Psoas muscle (tissue), 8 donors: Measurements from ENCODE around the gene ABCA2. TPM values are rescaled to one million over a fixed set of nuclear protein-coding genes. Genes with fewer than 3 reads are reported as not detected.

Experiments used
- ATAC-seq, 4 donors: fragments of 200-7000 bp; cut with Tn5 transposase; one replicate each; pipeline ENCODE4 v1.9.1; 2020; ENCODE audit warnings: moderate library complexity in 3 of 4, mild to moderate bottlenecking in 2 of 4
- DNase-seq, 2 donors: peaks; one replicate each; pipeline ENCODE4 v3.0.0-alpha.2; 2020
- H3K27ac ChIP-seq: fragments of 200-600 bp; one replicate; pipeline ENCODE4 v1.8.0; 2022
- H3K27me3 ChIP-seq, 3 donors: fragments of 200-600 bp in 1 of 3; one replicate each; pipeline versions ENCODE4 v1.6.1 to v1.8.0; 2013 to 2022; ENCODE audit warnings: low read length in 2 of 3, mild to moderate bottlenecking in 2 of 3, moderate library complexity in 1 of 3; ENCODE audit not compliant: insufficient read depth in 3 of 3
- H3K36me3 ChIP-seq, 2 donors: fragments of 200-600 bp in 1 of 2; one replicate each; pipeline versions ENCODE4 v1.6.1 to v1.8.0; 2013 to 2022; ENCODE audit warnings: low read depth in 1 of 2, mild to moderate bottlenecking in 1 of 2, moderate library complexity in 1 of 2; ENCODE audit not compliant: insufficient read depth in 1 of 2
- H3K4me1 ChIP-seq: fragments of 200-600 bp; one replicate; pipeline ENCODE4 v1.8.0; 2022
- H3K4me3 ChIP-seq: fragments of 200-600 bp; one replicate; pipeline ENCODE4 v1.8.0; 2022; ENCODE audit warnings: mild to moderate bottlenecking
- H3K9me3 ChIP-seq: fragments of 200-600 bp; one replicate; pipeline ENCODE4 v1.8.0; 2022
- WGBS, 3 donors: extraction: QIAGEN DNeasy Blood & Tissue Kit; methylation state at CpG; one replicate each; pipeline versions ENCODE4 v1.1.6 to v1.1.7; 2013; 5-methylcytosine and 5-hydroxymethylcytosine counted together
- intact Hi-C, 2 donors: fragments of 100-400 bp; cut with DNase I; formaldehyde crosslinking; loops; one replicate each; pipeline versions ENCODE4 v1.11.0 to v1.14.2; 2022
- polyA plus RNA-seq, 3 donors: library from polyadenylated mRNA; stranded (reverse); fragments of 200-250 nt; gene quantifications; one replicate each; pipeline ENCODE4 v1.2.3, GENCODE V29; 2013
- total RNA-seq, 4 donors: library from RNA; stranded (reverse); fragmentation: NEBNext Ultra II Directional in 2 of 4; extraction: Animal tissue kit (Norgen Biotek cat#: 25700) in 2 of 4; gene quantifications; one replicate each; pipeline versions ENCODE4 v1.2.1 to v1.2.4, GENCODE V29; 2021 to 2023
- TF ChIP-seq, protein P1 (sequence below): fragments of 200-600 bp; IDR thresholded peaks from one replicate; pipeline ENCODE4 v1.8.0; 2022; ENCODE audit warnings: antibody characterized with exemption
- donor health status: healthy with polysubstance abuse.
- donor health status: DM: no; HTN: no; CAD: no; lungs with moderate emphysema.
- donor health status: Bipolar disorder and iron deficiency.
- donor health status: healthy.
- donor health status: DM: yes; HTN: yes; CAD: no.
- donor health status: DM: no; HTN: no; CAD: no.
- donor health status: DM: no; HTN: no; CAD: no.
- donor health status: DM: yes; HTN: yes; CAD: no.

ABCA2 gene
- total and polyA plus RNA-seq, 7 donors = 6.9 to 23.5 (median 12.2) TPM

DNA sequence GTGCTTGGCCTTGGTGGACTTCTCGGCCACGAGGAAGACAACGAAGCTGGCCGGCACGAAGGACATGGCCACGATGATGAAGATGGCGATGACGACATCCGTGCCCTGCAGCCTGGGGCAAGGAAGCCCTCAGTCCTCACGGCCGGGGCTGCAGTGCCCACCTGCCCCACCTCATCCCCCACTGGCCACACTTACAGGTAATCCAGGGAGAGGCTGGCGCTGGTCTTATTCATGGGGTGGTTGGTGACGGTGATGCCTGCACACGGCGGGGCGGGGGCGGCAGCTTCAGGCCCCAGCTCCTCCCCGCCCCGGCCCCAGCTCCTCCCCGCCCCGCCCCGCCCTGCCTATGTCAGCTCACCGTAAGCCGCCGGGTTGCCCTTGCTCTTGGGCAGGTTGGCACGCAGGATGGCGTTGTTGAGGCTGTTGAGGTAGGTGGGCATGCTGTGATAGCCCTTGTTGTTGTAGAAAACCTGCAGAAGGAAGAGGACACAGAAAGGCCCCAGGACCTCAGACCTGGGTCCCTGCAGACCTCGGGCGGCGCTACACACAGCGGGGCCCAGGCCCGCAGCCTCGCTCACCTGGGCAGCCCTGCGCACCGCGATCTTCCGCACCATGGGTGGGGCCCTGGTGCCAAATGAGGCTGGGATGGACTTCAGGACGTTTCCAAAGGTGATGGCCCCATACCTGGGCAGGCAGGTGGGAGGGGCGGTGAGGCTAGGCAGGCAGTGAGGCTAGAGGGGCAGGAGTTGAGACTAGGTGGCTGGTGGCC lies 15.9 kb downstream of the ABCA2 start:
- 90 to 93% (median 92%) methylated on average over 29 to 39 of the region's 39 CpGs for WGBS, 3 donors
- Histone ChIP-seq H3K27me3 (no peaks in the 10 kb centered on the region), H3K9me3 (no peaks in the 10 kb centered on the region), H3K27ac (no peak overlapping the region), H3K36me3 (peaks cover 0 to 65% of the 10 kb centered on the region in 2 donors), H3K4me3 (no peak overlapping the region), H3K4me1 (no peaks in the 10 kb centered on the region)
- intact Hi-C loops = no loop called here
- DNase-seq = no peak
- TF ChIP-seq, protein P1, sequence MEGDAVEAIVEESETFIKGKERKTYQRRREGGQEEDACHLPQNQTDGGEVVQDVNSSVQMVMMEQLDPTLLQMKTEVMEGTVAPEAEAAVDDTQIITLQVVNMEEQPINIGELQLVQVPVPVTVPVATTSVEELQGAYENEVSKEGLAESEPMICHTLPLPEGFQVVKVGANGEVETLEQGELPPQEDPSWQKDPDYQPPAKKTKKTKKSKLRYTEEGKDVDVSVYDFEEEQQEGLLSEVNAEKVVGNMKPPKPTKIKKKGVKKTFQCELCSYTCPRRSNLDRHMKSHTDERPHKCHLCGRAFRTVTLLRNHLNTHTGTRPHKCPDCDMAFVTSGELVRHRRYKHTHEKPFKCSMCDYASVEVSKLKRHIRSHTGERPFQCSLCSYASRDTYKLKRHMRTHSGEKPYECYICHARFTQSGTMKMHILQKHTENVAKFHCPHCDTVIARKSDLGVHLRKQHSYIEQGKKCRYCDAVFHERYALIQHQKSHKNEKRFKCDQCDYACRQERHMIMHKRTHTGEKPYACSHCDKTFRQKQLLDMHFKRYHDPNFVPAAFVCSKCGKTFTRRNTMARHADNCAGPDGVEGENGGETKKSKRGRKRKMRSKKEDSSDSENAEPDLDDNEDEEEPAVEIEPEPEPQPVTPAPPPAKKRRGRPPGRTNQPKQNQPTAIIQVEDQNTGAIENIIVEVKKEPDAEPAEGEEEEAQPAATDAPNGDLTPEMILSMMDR = no peak
- no peak for ATAC-seq

DNA sequence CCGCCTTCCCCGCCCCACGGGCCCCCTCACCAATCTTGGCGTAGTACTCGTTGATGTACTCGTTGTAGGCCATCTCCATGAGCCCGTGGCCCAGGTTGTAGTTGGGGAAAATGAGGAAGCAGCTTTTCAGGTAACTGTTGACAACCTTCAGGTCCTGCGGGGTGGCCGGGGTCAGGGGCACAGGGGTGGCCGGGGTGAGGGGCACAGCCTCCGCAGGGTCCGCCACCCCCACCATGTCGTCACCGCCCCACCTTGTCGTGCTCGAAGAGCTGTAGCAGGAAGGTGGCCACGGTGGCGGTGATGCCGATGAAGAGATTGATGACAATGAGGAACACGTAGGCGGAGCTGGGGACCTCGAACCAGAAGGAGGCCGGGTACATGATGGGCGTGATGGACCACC lies 16.9 kb downstream of the ABCA2 start:
- H3K36me3 ChIP-seq = peaks cover 0 to 56% of the 10 kb centered on the region in 2 donors
- H3K27me3 ChIP-seq = no peaks in the 10 kb centered on the region
- no peaks in the 10 kb centered on the region for H3K4me1 ChIP-seq
- no peak overlapping the region for H3K27ac ChIP-seq
- 92 to 96% (median 94%) methylated on average over 24 of the region's 24 CpGs for WGBS, 3 donors
- intact Hi-C loops = no loop called here
- ATAC-seq (no peak), DNase-seq (no peak)
- no peaks in the 10 kb centered on the region for H3K9me3 ChIP-seq
- TF ChIP-seq, protein P1 = no peak
- no peak overlapping the region for H3K4me3 ChIP-seq

DNA sequence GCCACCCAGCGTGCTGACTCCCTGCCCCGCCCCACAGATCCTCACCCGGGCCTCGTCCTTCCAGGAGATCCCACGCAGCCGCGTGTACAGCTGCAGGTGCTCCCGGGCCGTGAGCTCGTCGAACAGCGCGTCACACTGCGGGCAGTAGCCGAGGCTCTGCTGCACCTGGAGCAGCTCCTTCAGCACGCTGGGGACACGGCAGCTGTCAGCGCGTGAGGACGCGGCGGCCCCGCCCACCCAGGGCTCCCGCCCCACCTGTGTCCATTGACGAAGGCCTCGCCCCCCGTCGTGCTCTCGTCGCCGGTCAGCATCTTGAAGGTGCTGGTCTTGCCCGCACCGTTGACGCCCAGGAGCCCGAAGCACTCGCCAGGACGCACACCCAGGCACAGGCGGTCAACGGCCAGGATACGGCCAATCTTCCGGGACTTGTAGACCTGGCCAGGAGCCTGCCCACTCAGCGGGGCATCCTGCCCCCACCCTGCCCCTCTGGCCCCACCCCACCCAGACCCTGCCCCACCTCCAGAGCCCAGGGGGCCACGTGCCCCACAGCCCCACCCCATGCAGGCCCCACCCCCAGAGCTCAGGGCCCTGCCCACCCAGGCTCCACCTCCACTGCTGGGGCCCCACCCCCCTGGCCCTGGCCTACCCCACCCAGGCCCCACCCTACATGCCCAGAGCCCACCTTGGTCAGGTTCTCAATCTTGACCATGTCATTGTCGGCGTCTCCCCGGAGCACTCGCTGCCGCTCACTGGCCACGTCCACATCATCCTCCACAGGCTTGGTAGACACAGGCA lies 17.9 kb downstream of the ABCA2 start:
- H3K4me1 ChIP-seq = no peaks in the 10 kb centered on the region
- ATAC-seq = no peak
- H3K9me3 ChIP-seq = no peaks in the 10 kb centered on the region
- WGBS, 3 donors = 93 to 95% (median 94%) methylated on average over 47 to 49 of the region's 49 CpGs
- H3K36me3 ChIP-seq = peaks cover 0 to 46% of the 10 kb centered on the region in 2 donors
- H3K27me3 ChIP-seq = no peaks in the 10 kb centered on the region
- DNase-seq = no peak
- TF ChIP-seq, protein P1 = no peak
- no peak overlapping the region for H3K4me3 ChIP-seq
- intact Hi-C loops = no loop called here
- H3K27ac ChIP-seq = no peak overlapping the region

DNA sequence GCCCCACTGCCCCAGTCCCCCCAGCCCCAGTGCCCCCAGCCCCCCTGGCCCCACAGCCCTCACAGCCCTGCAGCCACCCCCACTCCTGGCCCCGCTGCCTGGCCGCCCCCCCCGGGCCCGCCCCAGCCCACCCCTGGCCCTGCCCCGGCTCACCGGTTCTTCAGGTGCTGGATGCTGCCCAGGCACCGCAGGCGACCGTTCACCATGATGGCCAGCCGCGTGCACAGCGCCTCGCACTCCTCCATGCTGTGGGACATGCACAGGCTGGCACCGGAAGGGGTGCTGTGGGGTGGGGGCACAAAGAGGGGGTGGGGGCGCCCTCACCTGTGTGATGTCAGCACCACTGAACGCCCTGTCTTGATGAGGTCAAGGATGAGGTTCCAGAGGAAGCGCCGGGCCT lies 18.8 kb downstream of the ABCA2 start:
- no peak for DNase-seq
- H3K36me3 ChIP-seq = peaks cover 0 to 36% of the 10 kb centered on the region in 2 donors
- H3K27ac ChIP-seq = no peak overlapping the region
- no peak for ATAC-seq
- H3K4me1 ChIP-seq = no peaks in the 10 kb centered on the region
- TF ChIP-seq, protein P1 = no peak
- H3K4me3 ChIP-seq = no peak overlapping the region
- H3K9me3 ChIP-seq = no peaks in the 10 kb centered on the region
- 90 to 96% (median 95%) methylated on average over 14 to 18 of the region's 18 CpGs for WGBS, 3 donors
- intact Hi-C loops = no loop called here
- H3K27me3 ChIP-seq = no peaks in the 10 kb centered on the region
